ENCODE data around the gene DCAF16. TPM values are rescaled to one million over a fixed set of nuclear protein-coding genes. Genes with fewer than 3 reads are reported as not detected.

DCAF16 gene
- total RNA-seq, 2 experiments from 2014 or later = 41.7 to 42.0 TPM

- Mint-ChIP-seq H3K4me3 (no peak overlapping the region), H3K4me1 (no peaks in the 10 kb centered on the region), H3K27me3 (peaks cover 17% of the 10 kb centered on the region), H3K36me3 (ENCODE audit: low read depth) (no peaks in the 10 kb centered on the region), H3K27ac (no peak overlapping the region), H3K9me3 (no peaks in the 10 kb centered on the region)
- ChIA-PET CTCF (no interaction called here), POLR2A (no interaction called here)
- no peak for DNase-seq
Measured at GRCh38 chr4:17757621-17758020, 52.9 kb downstream of the DCAF16 start.

DNA sequence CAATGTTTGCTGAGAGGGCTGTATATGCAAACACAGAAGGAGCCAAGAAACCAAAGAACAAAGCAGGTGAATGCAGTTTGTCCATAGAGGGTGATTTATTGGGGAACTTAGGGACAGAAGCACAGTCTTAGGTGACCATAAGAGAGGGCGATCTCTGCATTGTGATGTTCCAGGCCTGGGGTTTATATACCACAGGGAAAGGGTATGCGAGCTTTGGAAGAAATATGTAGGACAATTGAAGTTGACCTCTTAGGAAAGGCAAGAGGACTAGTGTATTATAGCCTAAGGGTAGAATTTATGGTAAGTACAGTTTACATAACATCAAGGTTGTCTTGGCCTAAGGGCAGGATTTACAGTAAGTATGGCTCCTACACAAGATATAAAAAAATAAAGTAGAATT, 56.9 kb downstream of the DCAF16 start:
- Mint-ChIP-seq H3K4me3 (no peak overlapping the region), H3K4me1 (no peaks in the 10 kb centered on the region), H3K9me3 (no peaks in the 10 kb centered on the region), H3K27me3 (peaks cover 19% of the 10 kb centered on the region), H3K36me3 (ENCODE audit: low read depth) (no peaks in the 10 kb centered on the region), H3K27ac (no peak overlapping the region)
- no peak for DNase-seq
- POLR2A ChIA-PET = no interaction called here
- CTCF ChIA-PET = no interaction called here

Other genes starting within 250 kb of the DCAF16 start
- 100 to 1,000 TPM; 180 to 182 TPM for gene LAP3, start 233.6 kb downstream of the DCAF16 start, total RNA-seq
- gene MED28, start 196.1 kb downstream of the DCAF16 start, total RNA-seq = 10 to 100 TPM; 48.6 to 49.9 TPM
- gene FAM184B, start 29.1 kb downstream of the DCAF16 start, total RNA-seq = not detected
- 10 to 100 TPM; 77.7 to 82.3 TPM for gene NCAPG, start 222 bp upstream of the DCAF16 start, total RNA-seq
- gene LCORL, start 211.0 kb upstream of the DCAF16 start, total RNA-seq = 10 to 100 TPM; 15.7 to 17.3 TPM